Transverse colon (tissue), 3 donors: ENCODE results near the gene CNNM2.
A peak's percentile ranks its signal among the peaks of the same experiment; 100 is the strongest.

Experiments used
- CTCF ChIP-seq, 5 experiments: fragments of 200-600 bp in 3 of 5; fragments of 450-650 bp in 2 of 5; sonication (generic) in 3 of 5; IDR thresholded peaks; 1 replicate in 2 of 5; 2 replicates in 3 of 5; pipeline ENCODE4 v1.5.1; 2016 to 2017; ENCODE audit warnings: antibody characterized with exemption in 5 of 5, inconsistent platforms in 3 of 5, mild to moderate bottlenecking in 2 of 5, moderate library complexity in 1 of 5
- EP300 ChIP-seq: sonication (generic); formaldehyde crosslinking; IDR thresholded peaks from one replicate; pipeline ENCODE4 v1.6.1; 2017; ENCODE audit warnings: antibody characterized with exemption, low read depth
- POLR2A ChIP-seq: fragments of 450-650 bp; IDR thresholded peaks from one replicate; pipeline ENCODE4 v1.6.1; 2016; ENCODE audit warnings: antibody characterized with exemption, mild to moderate bottlenecking, moderate library complexity

GRCh38 chr10:103069453-103070331, 151.6 kb downstream of the CNNM2 start:
- TF ChIP-seq CTCF (IDR thresholded peaks at IDR 0.05), result peak; percentile 61 to 75 (median 63)
- TF ChIP-seq EP300, result no peak
- TF ChIP-seq POLR2A, result no peak
